SK-N-SH (cell line): Measurements from ENCODE around the gene CPLANE2. TPM values are rescaled to one million over a fixed set of nuclear protein-coding genes. Genes with fewer than 3 reads are reported as not detected.

ENCODE experiments used
- CTCF ChIA-PET: fragments of 300-600, 350-600 bp; formaldehyde crosslinking; extraction: SDS; loops from one replicate; lab custom pipeline; 2021; lab: Yijun Ruan, JAX
- POLR2A ChIA-PET: fragments of 350-600 bp; sonication (Branson Sonifier 250); formaldehyde crosslinking; extraction: SDS; loops from one replicate; lab custom pipeline; 2020; ENCODE audit warnings: antibody characterized with exemption, inconsistent platforms; lab: Yijun Ruan, JAX
- DNase-seq: peaks from one replicate; pipeline ENCODE4 v3.0.0; 2012
- H2AFZ ChIP-seq: fragments of 200-600 bp; sonication (generic); 2 replicates; pipeline ENCODE4 v1.8.1; 2016; ENCODE audit warnings: antibody characterized with exemption, mild to moderate bottlenecking, low read depth
- H3F3A ChIP-seq: fragments of 200-600 bp; sonication (generic); replicated peaks from 2 replicates; pipeline ENCODE3; 2016; ENCODE audit warnings: antibody characterized with exemption, mild to moderate bottlenecking; ENCODE audit not compliant: insufficient read depth
- H3K27ac ChIP-seq, 2 experiments: fragments of 200-500 bp in 1 of 2; fragments of 200-600 bp in 1 of 2; sonication (Bioruptor generic) in 1 of 2; sonication (generic), shearing (Covaris generic) in 1 of 2; 2 replicates each; pipeline versions ENCODE4 v1.5.1 to v1.6.1; 2014 to 2016; ENCODE audit warnings: low read depth in 2 of 2, inconsistent platforms in 1 of 2, low read length in 1 of 2, mild to moderate bottlenecking in 1 of 2, mixed read lengths in 1 of 2
- H3K27me3 ChIP-seq: fragments of 200-600 bp; sonication (generic), shearing (Covaris generic); 2 replicates; pipeline ENCODE4 v1.6.1; 2016; ENCODE audit warnings: mixed run types; ENCODE audit not compliant: insufficient read depth
- H3K36me3 ChIP-seq, 2 experiments: fragments of 200-500 bp in 1 of 2; fragments of 200-600 bp in 1 of 2; sonication (Bioruptor generic) in 1 of 2; sonication (generic) in 1 of 2; replicated peaks in 1 of 2; 2 replicates each; pipeline versions ENCODE3 to v1.5.1; 2014 to 2016; ENCODE audit warnings: low read length in 1 of 2, mild to moderate bottlenecking in 1 of 2; ENCODE audit not compliant: insufficient read depth in 2 of 2, control insufficient read depth in 1 of 2
- H3K4me1 ChIP-seq, 2 experiments: fragments of 200-500 bp in 1 of 2; fragments of 200-600 bp in 1 of 2; sonication (Bioruptor generic) in 1 of 2; sonication (generic), shearing (Covaris generic) in 1 of 2; 2 replicates each; pipeline versions ENCODE4 v1.5.1 to v1.6.1; 2014 to 2016; ENCODE audit warnings: low read depth in 1 of 2, low read length in 1 of 2, mixed run types in 1 of 2; ENCODE audit not compliant: insufficient read depth in 2 of 2, control insufficient read depth in 1 of 2
- H3K4me2 ChIP-seq: fragments of 200-600 bp; sonication (generic), shearing (Covaris generic); 2 replicates; pipeline ENCODE4 v1.6.1; 2017; ENCODE audit warnings: mixed run types
- H3K4me3 ChIP-seq, 2 experiments: fragments of 200-500 bp in 1 of 2; fragments of 200-600 bp in 1 of 2; sonication (Bioruptor generic) in 1 of 2; sonication (generic), shearing (Covaris generic) in 1 of 2; 2 replicates each; pipeline versions ENCODE4 v1.5.1 to v1.8.1; 2014 to 2016; ENCODE audit warnings: low read depth in 2 of 2, inconsistent platforms in 1 of 2, low read length in 1 of 2, mild to moderate bottlenecking in 1 of 2, mixed read lengths in 1 of 2, moderate library complexity in 1 of 2
- H3K79me2 ChIP-seq: fragments of 200-600 bp; sonication (generic); 2 replicates; pipeline ENCODE4 v1.8.1; 2017; ENCODE audit warnings: mild to moderate bottlenecking; ENCODE audit not compliant: insufficient read depth
- H3K9ac ChIP-seq: fragments of 200-600 bp; sonication (generic); 2 replicates; pipeline ENCODE4 v1.6.1; 2017; ENCODE audit warnings: mixed run types
- H3K9me2 ChIP-seq: fragments of 200-600 bp; sonication (generic); 2 replicates; pipeline ENCODE4 v1.6.1; 2017; ENCODE audit warnings: mixed run types
- H3K9me3 ChIP-seq: fragments of 200-600 bp; sonication (generic); 2 replicates; pipeline ENCODE4 v1.6.1; 2017; ENCODE audit warnings: mixed run types, mild to moderate bottlenecking, moderate library complexity
- H4K20me1 ChIP-seq: fragments of 200-600 bp; sonication (generic); 2 replicates; pipeline ENCODE4 v1.6.1; 2017; ENCODE audit warnings: mild to moderate bottlenecking, mixed run types; ENCODE audit not compliant: insufficient read depth
- JUND ChIP-seq: IDR thresholded peaks from 2 replicates; pipeline ENCODE4 v1.4.0; 2012
- MEF2A ChIP-seq: IDR thresholded peaks from 2 replicates; pipeline ENCODE4 v1.4.0; 2012; ENCODE audit warnings: low read depth, borderline replicate concordance
- NFIC ChIP-seq: IDR thresholded peaks from 2 replicates; pipeline ENCODE4 v1.4.0; 2012; ENCODE audit warnings: borderline replicate concordance
- TEAD4 ChIP-seq: IDR thresholded peaks from 2 replicates; pipeline ENCODE4 v1.4.0; 2012; ENCODE audit warnings: mild to moderate bottlenecking, borderline replicate concordance; ENCODE audit not compliant: insufficient read depth
- USF2 ChIP-seq: fragments of 150-350 bp; IDR thresholded peaks from 2 replicates; pipeline ENCODE4 v1.6.1; 2017; ENCODE audit warnings: antibody characterized with exemption, low read length, low read depth, borderline replicate concordance
- YY1 ChIP-seq: IDR thresholded peaks from 2 replicates; pipeline ENCODE4 v1.4.0; 2012; ENCODE audit warnings: low read depth, mild to moderate bottlenecking
- ZBTB33 ChIP-seq: IDR thresholded peaks from 2 replicates; pipeline ENCODE4 v1.4.0; 2012; ENCODE audit warnings: low read depth, borderline replicate concordance
- WGBS: methylation state at CpG from one replicate; pipeline ENCODE4 v1.1.6; 2017; ENCODE audit warnings: low lambda C conversion rate; 5-methylcytosine and 5-hydroxymethylcytosine counted together
- polyA plus RNA-seq, 3 experiments: library from polyadenylated mRNA; depleted of rRNA; stranded (reverse); fragments of >200 nt; gene quantifications; 2 replicates each; pipeline ENCODE4 v1.2.3, GENCODE V29; 2012

Gene CPLANE2
- polyA plus RNA-seq, 1 of the 3 experiments (the other 2 are of a cell fraction), result 8.6 TPM

GRCh38 chr1:16245476-16246196, 8.7 kb upstream of the CPLANE2 start (continued):
- TF ChIP-seq ZBTB33 (no peak), YY1 (no peak), NFIC (no peak)

GRCh38 chr1:16244650-16245285, 7.8 kb upstream of the CPLANE2 start:
- POLR2A ChIA-PET, result no interaction called here

More at GRCh38 chr1:16244650-16245285, 7.8 kb upstream of the CPLANE2 start:
- H3K36me3 ChIP-seq, result peaks cover 7 to 10% of the 10 kb centered on the region in 2 experiments
- no peak for DNase-seq
- H3K27ac ChIP-seq, result no peak overlapping the region; a peak in 1 of 4 replicates
- H3K9me2 ChIP-seq, result no peaks in the 10 kb centered on the region
- 71% methylated on average over 8 of the region's 8 CpGs for WGBS
- no peaks in the 10 kb centered on the region for H3K27me3 ChIP-seq
- H3K4me3 ChIP-seq, result no peak overlapping the region; a peak in 1 of 4 replicates
- no peak overlapping the region for H2AFZ ChIP-seq
- H3K9ac ChIP-seq, result no peak overlapping the region
- no peak overlapping the region for H3K4me2 ChIP-seq
- peaks cover 7% of the 10 kb centered on the region for H3F3A ChIP-seq
- CTCF ChIA-PET, result interaction anchor here (0.6 to 5.8 kb wide), 24 partner anchors 8 to 382 kb away, joined by 3 to 94 read pairs (median 6); partner anchors contain the start of genes ARHGEF19, FAM131C, FBXO42 and SZRD1
- H4K20me1 ChIP-seq, result no peaks in the 10 kb centered on the region
- H3K9me3 ChIP-seq, result no peaks in the 10 kb centered on the region
- peaks cover 20 to 44% of the 10 kb centered on the region in 2 experiments for H3K4me1 ChIP-seq
- H3K79me2 ChIP-seq, result no peaks in the 10 kb centered on the region
- TF ChIP-seq ZBTB33 (no peak), TEAD4 (no peak), USF2 (no peak), MEF2A (no peak), JUND (no peak)
